22Rv1 (cell line): Measurements from ENCODE around the gene CBX6.

Source experiments
- CTCF ChIP-seq: fragments of 450-650 bp; IDR thresholded peaks from 2 replicates; pipeline ENCODE4 v1.5.1; 2017; ENCODE audit warnings: mild to moderate bottlenecking
- ZFX ChIP-seq: fragments of 450-650 bp; IDR thresholded peaks from 2 replicates; pipeline ENCODE4 v1.6.1; 2017; ENCODE audit warnings: antibody characterized with exemption, borderline replicate concordance

DNA sequence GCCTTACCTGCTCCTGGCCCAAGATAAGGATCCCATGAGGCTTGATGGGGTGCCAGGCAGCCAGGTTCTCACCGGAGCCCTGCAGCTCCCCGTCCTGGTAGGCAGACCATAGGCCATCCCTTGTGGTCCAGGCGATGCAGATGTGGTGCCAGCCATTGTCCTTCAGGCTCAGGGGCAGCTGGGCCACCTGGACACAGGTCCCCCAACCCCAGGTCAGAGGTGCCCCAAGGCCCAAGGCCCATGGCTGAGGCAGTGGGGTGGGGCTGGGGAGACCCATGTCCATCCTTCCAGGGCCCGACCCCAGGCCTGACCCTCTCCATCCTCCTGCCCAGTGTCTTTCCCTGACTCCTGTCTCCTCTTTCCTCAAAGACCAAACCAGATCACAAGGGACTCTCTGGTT lies 48.9 kb downstream of the CBX6 start:
- no peak for TF ChIP-seq CTCF
- TF ChIP-seq ZFX = no peak
